ENCODE results near the gene RTKN2.

GRCh38 chr10:62175251-62175650 is 93.4 kb downstream of the RTKN2 start:
- TF ChIP-seq, protein P1, sequence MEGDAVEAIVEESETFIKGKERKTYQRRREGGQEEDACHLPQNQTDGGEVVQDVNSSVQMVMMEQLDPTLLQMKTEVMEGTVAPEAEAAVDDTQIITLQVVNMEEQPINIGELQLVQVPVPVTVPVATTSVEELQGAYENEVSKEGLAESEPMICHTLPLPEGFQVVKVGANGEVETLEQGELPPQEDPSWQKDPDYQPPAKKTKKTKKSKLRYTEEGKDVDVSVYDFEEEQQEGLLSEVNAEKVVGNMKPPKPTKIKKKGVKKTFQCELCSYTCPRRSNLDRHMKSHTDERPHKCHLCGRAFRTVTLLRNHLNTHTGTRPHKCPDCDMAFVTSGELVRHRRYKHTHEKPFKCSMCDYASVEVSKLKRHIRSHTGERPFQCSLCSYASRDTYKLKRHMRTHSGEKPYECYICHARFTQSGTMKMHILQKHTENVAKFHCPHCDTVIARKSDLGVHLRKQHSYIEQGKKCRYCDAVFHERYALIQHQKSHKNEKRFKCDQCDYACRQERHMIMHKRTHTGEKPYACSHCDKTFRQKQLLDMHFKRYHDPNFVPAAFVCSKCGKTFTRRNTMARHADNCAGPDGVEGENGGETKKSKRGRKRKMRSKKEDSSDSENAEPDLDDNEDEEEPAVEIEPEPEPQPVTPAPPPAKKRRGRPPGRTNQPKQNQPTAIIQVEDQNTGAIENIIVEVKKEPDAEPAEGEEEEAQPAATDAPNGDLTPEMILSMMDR (IDR thresholded peaks at IDR 0.05), result no peak
- no peak for TF ChIP-seq POLR2A (IDR thresholded peaks at IDR 0.05)
